Measurements from ENCODE around the gene SUV39H2.

DNA sequence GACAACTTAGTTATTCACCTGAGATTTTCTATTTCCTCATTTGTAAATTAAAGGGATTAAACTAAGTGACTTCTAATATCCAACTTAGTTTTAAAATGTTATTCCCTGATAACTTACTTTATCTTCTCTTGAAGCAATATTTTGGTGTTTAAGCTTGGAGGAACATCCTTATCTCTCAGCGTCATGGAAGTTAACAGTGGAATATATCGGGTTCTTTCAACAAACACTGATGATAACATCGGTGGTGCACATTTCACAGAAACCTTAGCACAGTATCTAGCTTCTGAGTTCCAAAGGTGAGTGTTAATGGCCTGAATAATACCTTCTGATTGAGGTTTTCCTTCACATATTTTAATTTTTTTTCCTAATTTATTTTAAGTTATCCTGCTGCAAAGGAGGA is 26.4 kb upstream of the SUV39H2 start:
- TF ChIP-seq, protein P1, sequence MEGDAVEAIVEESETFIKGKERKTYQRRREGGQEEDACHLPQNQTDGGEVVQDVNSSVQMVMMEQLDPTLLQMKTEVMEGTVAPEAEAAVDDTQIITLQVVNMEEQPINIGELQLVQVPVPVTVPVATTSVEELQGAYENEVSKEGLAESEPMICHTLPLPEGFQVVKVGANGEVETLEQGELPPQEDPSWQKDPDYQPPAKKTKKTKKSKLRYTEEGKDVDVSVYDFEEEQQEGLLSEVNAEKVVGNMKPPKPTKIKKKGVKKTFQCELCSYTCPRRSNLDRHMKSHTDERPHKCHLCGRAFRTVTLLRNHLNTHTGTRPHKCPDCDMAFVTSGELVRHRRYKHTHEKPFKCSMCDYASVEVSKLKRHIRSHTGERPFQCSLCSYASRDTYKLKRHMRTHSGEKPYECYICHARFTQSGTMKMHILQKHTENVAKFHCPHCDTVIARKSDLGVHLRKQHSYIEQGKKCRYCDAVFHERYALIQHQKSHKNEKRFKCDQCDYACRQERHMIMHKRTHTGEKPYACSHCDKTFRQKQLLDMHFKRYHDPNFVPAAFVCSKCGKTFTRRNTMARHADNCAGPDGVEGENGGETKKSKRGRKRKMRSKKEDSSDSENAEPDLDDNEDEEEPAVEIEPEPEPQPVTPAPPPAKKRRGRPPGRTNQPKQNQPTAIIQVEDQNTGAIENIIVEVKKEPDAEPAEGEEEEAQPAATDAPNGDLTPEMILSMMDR (optimal IDR thresholded peaks at IDR 0.05 in 1 of 3, IDR thresholded peaks at IDR 0.05 in 1 of 3, conservative IDR thresholded peaks at IDR 0.05 in 1 of 3; ENCODE audit: extremely low read depth in 1 of 3, insufficient read depth in 2 of 3, low read length in 3 of 3) = no peak
- no peak for TF ChIP-seq EZH2 (IDR thresholded peaks at IDR 0.05; ENCODE audit: low read length)
